ENCODE results near the gene MAN1A2. TPM values are rescaled to one million over a fixed set of nuclear protein-coding genes. Genes with fewer than 3 reads are reported as not detected.
A peak's percentile ranks its signal among the peaks of the same experiment; 100 is the strongest.
"Not testable (repeated sequence)": the region's sequence is repeated elsewhere in the genome, so short reads cannot be mapped to it uniquely, and the experiment has no call there.

Gene MAN1A2
- total RNA-seq (113 TPM), polyA plus RNA-seq (10 to 100 TPM; 27.2 to 50.2 (median 42.2) TPM)

DNA sequence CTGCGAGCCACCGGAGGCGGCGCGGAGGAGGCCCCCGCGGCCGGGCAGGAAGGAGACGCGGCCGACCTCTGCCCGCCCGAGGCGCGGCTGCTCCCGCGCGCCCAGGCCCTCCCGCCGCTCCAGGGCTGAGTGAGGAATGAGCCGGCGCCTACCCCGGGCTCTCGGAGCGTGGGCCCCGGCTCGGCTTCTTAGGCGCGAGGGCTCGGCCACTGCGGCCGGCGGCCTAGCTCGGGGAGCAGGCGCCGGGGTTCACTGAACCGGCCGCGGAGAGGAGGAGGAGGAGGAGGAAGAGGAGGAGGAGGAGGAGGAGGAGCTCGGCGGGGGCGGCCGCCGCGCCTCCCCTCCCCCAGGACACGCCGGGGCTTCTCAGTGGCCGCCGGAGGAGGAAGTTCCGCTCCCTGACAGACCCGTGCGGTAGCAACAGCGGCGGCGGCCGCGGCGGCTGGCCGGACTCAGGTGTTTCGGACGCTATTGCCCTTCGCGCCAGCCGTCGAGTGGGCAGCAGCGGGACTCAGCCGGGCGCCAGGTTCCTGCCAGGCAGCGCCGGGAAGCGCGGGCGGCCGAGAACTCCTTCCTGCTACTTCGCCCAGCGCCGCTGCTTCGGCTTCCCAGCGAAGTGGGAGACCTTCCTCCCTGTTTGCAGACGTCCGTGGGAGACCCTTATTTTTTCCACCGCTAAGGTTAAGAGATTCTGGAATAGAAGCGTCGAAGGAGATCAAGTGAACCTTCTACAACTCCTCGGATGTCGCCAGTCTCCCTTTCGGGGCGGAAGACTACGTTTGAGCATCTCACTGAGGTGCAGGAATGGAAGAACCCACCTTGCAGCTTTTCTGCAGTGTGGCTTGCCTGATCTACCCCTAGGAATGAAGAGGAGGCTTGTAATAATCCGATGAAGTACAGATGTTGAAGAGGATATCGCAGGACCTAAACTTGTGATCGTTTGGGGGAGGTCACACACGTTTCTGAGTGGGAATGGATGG, at the start of gene MAN1A2:
MAN1A2 (plus strand) TSS at position 404 of the 980 bp plus-strand sequence. CDS start 735 bp downstream, outside the sequence.
- ATAC-seq (ENCODE audit: low read depth in 2 of 2) (peak; percentile 66 to 67), DNase-seq (peak; percentile 71 to 87 (median 75))
- Mint-ChIP-seq H3K4me3 (peak within 1 kb of the TSS; percentile 97 to 99 (median 98)), H3K27ac (peak within 1 kb of the TSS; percentile 94 to 98 (median 96)), H3K27me3 (no peaks in the 10 kb centered on the region), H3K36me3 (no peaks in the 10 kb centered on the region), H3K9me3 (no peaks in the 10 kb centered on the region), H3K4me1 (peaks cover 47 to 71% (median 54%) of the 10 kb centered on the region in 4 donors)
- peak within 1 kb of the TSS; percentile 90 for H3K27ac ChIP-seq (ENCODE audit: insufficient read depth, low read length, poor library complexity, severe bottlenecking)
- no peaks in the 10 kb centered on the region for H3K27me3 ChIP-seq (ENCODE audit: control insufficient read depth, insufficient read depth, low read length)
- H3K4me1 ChIP-seq (ENCODE audit: control insufficient read depth, insufficient read depth, low read length, poor library complexity, severe bottlenecking), result peaks cover 79% of the 10 kb centered on the region
- H3K9me3 ChIP-seq (ENCODE audit: control insufficient read depth in 2 of 2, low read length in 2 of 2), result no peaks in the 10 kb centered on the region
- peak within 1 kb of the TSS; percentile 92 for H3K4me3 ChIP-seq (ENCODE audit: low read depth, low read length)
- H3K36me3 ChIP-seq (ENCODE audit: control insufficient read depth, insufficient read depth, low read length), result no peaks in the 10 kb centered on the region

DNA sequence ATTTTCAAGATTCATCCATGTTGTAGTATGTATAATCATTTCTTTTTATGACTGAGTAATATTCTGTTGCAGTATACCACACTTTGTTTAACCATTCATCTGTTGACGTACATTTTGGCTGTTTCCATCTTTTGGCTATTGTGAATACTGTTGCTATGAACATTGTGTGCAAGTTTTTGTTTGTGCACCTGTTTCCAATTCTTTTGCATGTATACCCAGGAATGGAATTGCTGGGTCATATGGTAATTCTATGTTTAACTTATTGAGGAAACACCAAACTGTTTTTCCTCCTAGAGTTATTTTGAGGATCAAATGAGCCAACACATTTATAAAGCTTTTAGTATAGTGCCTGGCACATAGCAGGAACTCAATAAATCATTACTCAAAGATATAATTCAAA, 49.2 kb upstream of the MAN1A2 start:
- Mint-ChIP-seq H3K9me3 (peaks cover 0 to 2% (median 0%) of the 10 kb centered on the region in 7 donors), H3K27ac (no peak overlapping the region), H3K36me3 (no peaks in the 10 kb centered on the region), H3K27me3 (peaks cover 32% of the 10 kb centered on the region), H3K4me3 (no peak overlapping the region), H3K4me1 (no peaks in the 10 kb centered on the region)
- Histone ChIP-seq H3K4me3 (ENCODE audit: low read depth, low read length) (no peak overlapping the region), H3K27me3 (ENCODE audit: control insufficient read depth, insufficient read depth, low read length) (peaks cover 16% of the 10 kb centered on the region), H3K4me1 (ENCODE audit: control insufficient read depth, insufficient read depth, low read length, poor library complexity, severe bottlenecking) (no peaks in the 10 kb centered on the region), H3K27ac (ENCODE audit: insufficient read depth, low read length, poor library complexity, severe bottlenecking) (no peak overlapping the region), H3K9me3 (ENCODE audit: control insufficient read depth in 2 of 2, low read length in 2 of 2) (no peaks in the 10 kb centered on the region), H3K36me3 (ENCODE audit: control insufficient read depth, insufficient read depth, low read length) (no peaks in the 10 kb centered on the region)
- no peak for ATAC-seq (ENCODE audit: low read depth in 2 of 2)
- DNase-seq, result no peak

DNA sequence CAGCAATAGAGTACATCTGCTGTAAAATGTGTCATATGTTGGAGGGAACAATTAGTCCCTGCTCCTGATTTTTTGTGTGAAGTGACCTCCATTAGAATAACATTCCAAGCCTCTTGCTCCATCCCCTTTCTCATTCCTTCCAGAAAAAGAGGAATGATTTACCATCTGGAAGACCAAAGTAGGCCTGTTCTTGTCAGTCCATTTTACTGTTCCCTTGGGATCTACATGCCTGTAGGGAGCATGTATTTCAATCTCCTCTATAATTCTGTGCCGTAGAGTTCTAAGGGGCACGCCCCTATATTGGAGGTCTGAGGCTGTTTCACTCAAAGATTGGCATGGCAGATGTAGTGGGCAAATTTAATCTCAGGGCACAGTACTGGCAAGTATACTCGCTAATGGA, 48.8 kb upstream of the MAN1A2 start:
- Histone ChIP-seq H3K36me3 (ENCODE audit: control insufficient read depth, insufficient read depth, low read length) (no peaks in the 10 kb centered on the region), H3K9me3 (ENCODE audit: control insufficient read depth in 2 of 2, low read length in 2 of 2) (no peaks in the 10 kb centered on the region), H3K4me3 (ENCODE audit: low read depth, low read length) (no peak overlapping the region), H3K4me1 (ENCODE audit: control insufficient read depth, insufficient read depth, low read length, poor library complexity, severe bottlenecking) (no peaks in the 10 kb centered on the region), H3K27ac (ENCODE audit: insufficient read depth, low read length, poor library complexity, severe bottlenecking) (no peak overlapping the region), H3K27me3 (ENCODE audit: control insufficient read depth, insufficient read depth, low read length) (peaks cover 18% of the 10 kb centered on the region)
- Mint-ChIP-seq H3K4me3 (no peak overlapping the region), H3K27me3 (peaks cover 36% of the 10 kb centered on the region), H3K9me3 (peaks cover 0 to 2% (median 0%) of the 10 kb centered on the region in 7 donors), H3K27ac (no peak overlapping the region), H3K36me3 (no peaks in the 10 kb centered on the region), H3K4me1 (no peaks in the 10 kb centered on the region)
- ATAC-seq (ENCODE audit: low read depth in 2 of 2) (no peak), DNase-seq (no peak)

DNA sequence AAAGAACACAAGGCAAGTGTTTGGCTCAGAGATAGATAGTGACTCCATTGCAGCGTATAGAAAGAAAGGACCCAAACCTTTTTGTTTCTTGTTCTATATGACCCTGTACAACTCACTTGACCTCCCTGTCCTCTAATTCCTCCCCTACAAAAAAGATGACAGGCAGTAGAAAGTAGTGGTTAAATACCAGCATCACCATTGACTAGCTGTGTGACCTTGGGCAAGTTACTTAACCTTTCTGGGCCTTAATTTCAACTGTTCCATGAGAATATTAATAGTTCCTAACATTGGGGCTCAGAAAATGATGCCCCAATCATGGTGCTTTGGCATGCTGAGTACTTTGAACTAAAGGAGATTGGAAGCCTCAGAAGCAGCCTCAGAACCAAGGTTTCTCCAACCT, 46.7 kb upstream of the MAN1A2 start:
- no peak for DNase-seq
- no peak overlapping the region for H3K27ac Mint-ChIP-seq
- Histone ChIP-seq H3K4me1 (ENCODE audit: control insufficient read depth, insufficient read depth, low read length, poor library complexity, severe bottlenecking) (no peaks in the 10 kb centered on the region), H3K36me3 (ENCODE audit: control insufficient read depth, insufficient read depth, low read length) (no peaks in the 10 kb centered on the region), H3K27ac (ENCODE audit: insufficient read depth, low read length, poor library complexity, severe bottlenecking) (no peak overlapping the region), H3K27me3 (ENCODE audit: control insufficient read depth, insufficient read depth, low read length) (peaks cover 27% of the 10 kb centered on the region), H3K9me3 (ENCODE audit: control insufficient read depth in 2 of 2, low read length in 2 of 2) (no peaks in the 10 kb centered on the region), H3K4me3 (ENCODE audit: low read depth, low read length) (no peak overlapping the region)
- ATAC-seq (ENCODE audit: low read depth in 2 of 2), result no peak
- H3K4me1 Mint-ChIP-seq, result no peaks in the 10 kb centered on the region
- H3K36me3 Mint-ChIP-seq, result no peaks in the 10 kb centered on the region
- peaks cover 52% of the 10 kb centered on the region for H3K27me3 Mint-ChIP-seq
- H3K4me3 Mint-ChIP-seq, result no peak overlapping the region
- peaks cover 0 to 3% (median 0%) of the 10 kb centered on the region in 7 donors for H3K9me3 Mint-ChIP-seq

DNA sequence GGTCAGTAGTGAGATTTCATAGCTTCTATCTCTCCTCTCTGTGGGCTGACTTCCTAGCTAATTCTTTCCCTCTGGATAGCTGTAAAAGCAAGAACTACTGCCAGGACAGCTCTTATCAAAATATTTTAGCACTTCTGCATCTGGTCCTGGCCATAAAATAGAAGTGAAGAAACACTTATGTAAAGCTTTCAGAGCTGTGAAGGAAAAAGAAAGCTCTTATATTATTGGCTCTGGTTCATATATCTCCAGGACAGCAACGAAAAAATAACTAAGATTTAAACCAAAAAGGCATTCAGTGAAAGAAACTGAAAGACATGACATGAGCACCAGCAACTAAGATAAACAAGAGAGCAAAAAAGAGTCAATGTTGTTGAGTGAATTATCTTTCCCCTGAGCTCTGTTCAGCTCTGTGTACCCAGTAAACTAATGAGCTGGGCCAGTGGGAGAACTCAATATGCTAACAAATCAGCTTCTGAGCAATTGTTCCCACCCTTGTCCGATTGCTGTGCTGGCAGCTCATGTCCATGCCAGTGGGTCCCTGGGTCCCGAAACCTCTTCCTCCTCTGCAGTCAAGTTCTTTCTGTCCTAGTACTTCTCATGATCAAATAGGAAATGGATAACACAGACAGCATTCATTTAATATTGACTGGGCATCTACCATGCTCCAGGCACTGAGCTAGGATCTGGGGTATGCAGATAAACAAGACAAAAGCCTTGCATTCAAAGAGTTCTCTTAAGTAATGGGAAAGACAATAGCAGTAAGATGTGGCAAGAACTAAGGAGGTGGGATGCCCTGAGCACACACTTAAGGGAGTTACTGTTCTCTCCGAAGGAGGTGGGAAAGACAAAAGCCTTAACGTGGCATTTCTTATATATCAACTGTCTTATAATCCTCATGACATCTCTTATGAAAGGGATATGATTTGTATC, 45.3 kb upstream of the MAN1A2 start:
- H3K27me3 Mint-ChIP-seq, result peaks cover 46% of the 10 kb centered on the region
- DNase-seq, result no peak

DNA sequence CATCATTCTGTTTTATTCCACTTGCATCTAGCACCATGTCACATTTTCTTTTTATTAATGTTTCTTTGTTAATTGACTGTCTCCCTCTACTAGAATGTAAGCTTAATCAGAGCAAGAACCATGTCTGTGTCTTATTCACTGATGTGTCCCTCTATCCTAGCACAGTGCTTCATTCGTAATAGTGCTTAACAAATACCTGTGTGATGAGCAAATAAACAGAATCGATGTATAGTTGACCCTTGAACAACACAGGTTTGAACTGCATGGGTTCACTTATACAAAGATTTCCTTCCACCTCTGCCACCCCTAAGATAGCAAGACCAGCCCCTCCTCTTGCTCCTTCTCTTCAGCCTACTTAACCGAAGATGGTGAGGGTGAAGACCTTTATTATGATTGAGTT, 42.9 kb upstream of the MAN1A2 start:
- H3K36me3 Mint-ChIP-seq, result no peaks in the 10 kb centered on the region
- H3K27me3 Mint-ChIP-seq, result peaks cover 50% of the 10 kb centered on the region
- DNase-seq, result no peak

More for the DNA sequence above, 45.3 kb upstream of the MAN1A2 start:
- Histone ChIP-seq H3K4me3 (ENCODE audit: low read depth, low read length) (no peak overlapping the region), H3K4me1 (ENCODE audit: control insufficient read depth, insufficient read depth, low read length, poor library complexity, severe bottlenecking) (no peaks in the 10 kb centered on the region), H3K27ac (ENCODE audit: insufficient read depth, low read length, poor library complexity, severe bottlenecking) (no peak overlapping the region), H3K27me3 (ENCODE audit: control insufficient read depth, insufficient read depth, low read length) (peaks cover 27% of the 10 kb centered on the region), H3K9me3 (ENCODE audit: control insufficient read depth in 2 of 2, low read length in 2 of 2) (no peaks in the 10 kb centered on the region), H3K36me3 (ENCODE audit: control insufficient read depth, insufficient read depth, low read length) (no peaks in the 10 kb centered on the region)
- no peak overlapping the region for H3K27ac Mint-ChIP-seq
- no peak overlapping the region for H3K4me3 Mint-ChIP-seq
- peaks cover 0 to 3% (median 0%) of the 10 kb centered on the region in 7 donors for H3K9me3 Mint-ChIP-seq
- H3K4me1 Mint-ChIP-seq, result no peaks in the 10 kb centered on the region
- no peaks in the 10 kb centered on the region for H3K36me3 Mint-ChIP-seq
- no peak for ATAC-seq (ENCODE audit: low read depth in 2 of 2)

DNA sequence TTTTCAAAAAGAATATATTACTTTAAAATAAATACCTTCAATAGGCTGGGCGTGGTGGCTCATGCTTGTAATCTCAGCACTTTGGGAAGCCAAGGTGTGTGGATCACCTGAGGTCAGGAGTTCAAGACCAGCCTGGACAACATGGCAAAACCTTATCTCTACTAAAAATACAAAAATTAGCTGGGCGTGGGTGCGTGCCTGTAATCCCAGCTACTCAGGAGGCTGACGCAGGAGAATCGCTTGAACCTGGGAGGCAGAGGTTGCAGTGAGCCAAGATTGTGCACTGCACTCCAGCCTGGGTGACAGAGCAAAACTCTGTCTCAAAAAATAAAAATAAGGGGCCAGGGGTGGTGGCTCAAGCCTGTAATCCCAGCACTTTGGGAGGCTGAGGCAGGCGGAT, 41.2 kb upstream of the MAN1A2 start:
- DNase-seq; ATAC-seq (ENCODE audit: low read depth in 2 of 2); H3K4me3 ChIP-seq (ENCODE audit: low read depth, low read length); H3K36me3 Mint-ChIP-seq; H3K4me3 Mint-ChIP-seq; H3K9me3 Mint-ChIP-seq; H3K27ac ChIP-seq (ENCODE audit: insufficient read depth, low read length, poor library complexity, severe bottlenecking); H3K4me1 ChIP-seq (ENCODE audit: control insufficient read depth, insufficient read depth, low read length, poor library complexity, severe bottlenecking); H3K36me3 ChIP-seq (ENCODE audit: control insufficient read depth, insufficient read depth, low read length); H3K27ac Mint-ChIP-seq; H3K9me3 ChIP-seq (ENCODE audit: control insufficient read depth in 2 of 2, low read length in 2 of 2); H3K4me1 Mint-ChIP-seq: not testable (repeated sequence)
- peaks cover 45% of the 10 kb centered on the region for H3K27me3 Mint-ChIP-seq
- peaks cover 25% of the 10 kb centered on the region for H3K27me3 ChIP-seq (ENCODE audit: control insufficient read depth, insufficient read depth, low read length)

More for the DNA sequence above, 42.9 kb upstream of the MAN1A2 start:
- H3K4me3 ChIP-seq (ENCODE audit: low read depth, low read length), result no peak overlapping the region
- Mint-ChIP-seq H3K27ac (no peak overlapping the region), H3K9me3 (peaks cover 0 to 2% (median 0%) of the 10 kb centered on the region in 7 donors), H3K4me3 (no peak overlapping the region), H3K4me1 (no peaks in the 10 kb centered on the region)
- H3K4me1 ChIP-seq (ENCODE audit: control insufficient read depth, insufficient read depth, low read length, poor library complexity, severe bottlenecking), result no peaks in the 10 kb centered on the region
- H3K27ac ChIP-seq (ENCODE audit: insufficient read depth, low read length, poor library complexity, severe bottlenecking), result no peak overlapping the region
- H3K36me3 ChIP-seq (ENCODE audit: control insufficient read depth, insufficient read depth, low read length), result no peaks in the 10 kb centered on the region
- H3K27me3 ChIP-seq (ENCODE audit: control insufficient read depth, insufficient read depth, low read length), result peaks cover 27% of the 10 kb centered on the region
- ATAC-seq (ENCODE audit: low read depth in 2 of 2), result no peak
- H3K9me3 ChIP-seq (ENCODE audit: control insufficient read depth in 2 of 2, low read length in 2 of 2), result no peaks in the 10 kb centered on the region

All from CD4-positive, CD25-positive, alpha-beta regulatory T cell (primary cell).